PC-9 (cell line): Measurements from ENCODE around the gene C10orf105. TPM values are rescaled to one million over a fixed set of nuclear protein-coding genes. Genes with fewer than 3 reads are reported as not detected.

ENCODE experiments used
- BruUV-seq: library from RNA; stranded (reverse); fragments of 400-500 nt; replicated peaks from 2 replicates; lab custom pipeline; 2021; lab: Mats Ljungman, UMichigan
- CTCF ChIA-PET: fragments of 300-600 bp; sonication (Branson Sonifier 250); formaldehyde crosslinking; loops from one replicate; lab custom pipeline; 2022; ENCODE audit warnings: antibody characterized with exemption; lab: Charles Lee
- POLR2A ChIA-PET: fragments of 300-600 bp; sonication (Branson Sonifier 250); formaldehyde crosslinking; loops from one replicate; lab custom pipeline; 2022; ENCODE audit warnings: antibody characterized with exemption; ENCODE audit not compliant: unreplicated experiment; lab: Charles Lee
- DNase-seq, 2 experiments: peaks; one replicate each; pipeline versions ENCODE4 v3.0.0 to v3.0.0-alpha.2; 2015 to 2022; ENCODE audit warnings: mixed read lengths in 1 of 2
- H2AFZ ChIP-seq: fragments of 200-600 bp; sonication (generic); 2 replicates; pipeline ENCODE4 v1.8.1; 2017; ENCODE audit warnings: antibody characterized with exemption
- H3F3A ChIP-seq: fragments of 200-600 bp; sonication (generic); 2 replicates; pipeline ENCODE4 v1.8.1; 2017; ENCODE audit warnings: antibody characterized with exemption, mild to moderate bottlenecking, low read depth; ENCODE audit not compliant: insufficient read depth
- H3K27ac ChIP-seq: fragments of 200-600 bp; sonication (generic); 2 replicates; pipeline ENCODE4 v1.6.1; 2016; ENCODE audit warnings: mixed run types
- H3K27me3 ChIP-seq: fragments of 200-600 bp; sonication (generic); 2 replicates; pipeline ENCODE4 v1.6.1; 2016; ENCODE audit warnings: low read depth, mixed run types; ENCODE audit not compliant: insufficient read depth
- H3K36me3 ChIP-seq: fragments of 200-600 bp; sonication (generic); 2 replicates; pipeline ENCODE4 v1.6.1; 2016; ENCODE audit warnings: low read depth, mixed run types
- H3K4me1 ChIP-seq: fragments of 200-600 bp; sonication (generic); replicated peaks from 2 replicates; pipeline ENCODE4 v1.6.1; 2016; ENCODE audit warnings: mixed run types; ENCODE audit not compliant: insufficient read depth
- H3K4me2 ChIP-seq: fragments of 200-600 bp; sonication (generic); 2 replicates; pipeline ENCODE4 v1.6.1; 2017; ENCODE audit warnings: mixed run types
- H3K4me3 ChIP-seq: fragments of 200-600 bp; sonication (generic); 2 replicates; pipeline ENCODE4 v1.6.1; 2016; ENCODE audit warnings: mixed run types
- H3K79me2 ChIP-seq: fragments of 200-600 bp; sonication (generic); 2 replicates; pipeline ENCODE4 v1.6.1; 2017; ENCODE audit warnings: low read depth, mixed run types
- H3K9me2 ChIP-seq: fragments of 200-600 bp; sonication (generic); 2 replicates; pipeline ENCODE4 v1.8.1; 2017; ENCODE audit warnings: mild to moderate bottlenecking; ENCODE audit not compliant: insufficient read depth
- H3K9me3 ChIP-seq: fragments of 200-600 bp; sonication (generic); 2 replicates; pipeline ENCODE4 v1.8.1; 2016; ENCODE audit warnings: low read depth; ENCODE audit not compliant: insufficient read depth
- H4K20me1 ChIP-seq: fragments of 200-600 bp; sonication (generic); 2 replicates; pipeline ENCODE4 v1.8.1; 2017; ENCODE audit not compliant: insufficient read depth
- EZH2 ChIP-seq: fragments of 200-600 bp; sonication (generic); IDR thresholded peaks from 2 replicates; pipeline ENCODE4 v1.8.0; 2017; ENCODE audit warnings: antibody characterized with exemption, low read depth
- intact Hi-C: fragments of 100-400 bp; cut with micrococcal nuclease; formaldehyde crosslinking; loops from one replicate; pipeline ENCODE4 v1.10.0; 2022; ENCODE audit not compliant: unreplicated experiment
- total RNA-seq: library from RNA; stranded (reverse); gene quantifications from 2 replicates; pipeline ENCODE4 v1.2.3, GENCODE V29; 2021
- TF ChIP-seq, protein P1 (sequence below): fragments of 200-600 bp; sonication (generic); conservative IDR thresholded peaks from 2 replicates; pipeline ENCODE4 v1.6.1; 2017; ENCODE audit warnings: mixed run types, antibody characterized with exemption, mild to moderate bottlenecking, moderate library complexity

Gene C10orf105
- total RNA-seq, 1 experiment from 2014 or later: not detected

GRCh38 chr10:71766717-71767419 is 47.3 kb upstream of the C10orf105 start:
- Histone ChIP-seq H3K79me2 (peaks cover 46% of the 10 kb centered on the region), H3K27me3 (no peaks in the 10 kb centered on the region), H3K4me1 (peaks cover 91% of the 10 kb centered on the region), H2AFZ (no peak overlapping the region), H3K4me2 (peak overlapping the region; percentile 99), H3K4me3 (peak overlapping the region; percentile 28; the same call in 1 of the 2 replicates), H4K20me1 (no peaks in the 10 kb centered on the region), H3K27ac (peak overlapping the region; percentile 88), H3K9me2 (no peaks in the 10 kb centered on the region), H3F3A (peaks cover 59% of the 10 kb centered on the region), H3K36me3 (peaks cover 13% of the 10 kb centered on the region), H3K9me3 (no peaks in the 10 kb centered on the region)
- peak; percentile 95 to 99 for DNase-seq
- no peak for TF ChIP-seq EZH2
- TF ChIP-seq, protein P1, sequence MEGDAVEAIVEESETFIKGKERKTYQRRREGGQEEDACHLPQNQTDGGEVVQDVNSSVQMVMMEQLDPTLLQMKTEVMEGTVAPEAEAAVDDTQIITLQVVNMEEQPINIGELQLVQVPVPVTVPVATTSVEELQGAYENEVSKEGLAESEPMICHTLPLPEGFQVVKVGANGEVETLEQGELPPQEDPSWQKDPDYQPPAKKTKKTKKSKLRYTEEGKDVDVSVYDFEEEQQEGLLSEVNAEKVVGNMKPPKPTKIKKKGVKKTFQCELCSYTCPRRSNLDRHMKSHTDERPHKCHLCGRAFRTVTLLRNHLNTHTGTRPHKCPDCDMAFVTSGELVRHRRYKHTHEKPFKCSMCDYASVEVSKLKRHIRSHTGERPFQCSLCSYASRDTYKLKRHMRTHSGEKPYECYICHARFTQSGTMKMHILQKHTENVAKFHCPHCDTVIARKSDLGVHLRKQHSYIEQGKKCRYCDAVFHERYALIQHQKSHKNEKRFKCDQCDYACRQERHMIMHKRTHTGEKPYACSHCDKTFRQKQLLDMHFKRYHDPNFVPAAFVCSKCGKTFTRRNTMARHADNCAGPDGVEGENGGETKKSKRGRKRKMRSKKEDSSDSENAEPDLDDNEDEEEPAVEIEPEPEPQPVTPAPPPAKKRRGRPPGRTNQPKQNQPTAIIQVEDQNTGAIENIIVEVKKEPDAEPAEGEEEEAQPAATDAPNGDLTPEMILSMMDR: no peak
- no TSS peak for BruUV-seq
- intact Hi-C loops: loop anchor here (1.0 to 5.0 kb wide), 10 partner anchors 38 to 565 kb away; partner anchors contain the start of gene SLC29A3
- POLR2A ChIA-PET: interaction anchor here (0.6 to 1.1 kb wide), 11 partner anchors 24 to 1173 kb away, joined by 3 to 11 read pairs (median 5); partner anchors contain the start of gene DDIT4
- CTCF ChIA-PET: interaction anchor here (0.6 to 1.7 kb wide), 6 partner anchors 9 to 93 kb away, joined by 3 to 7 read pairs (median 3); no protein-coding TSS in a partner anchor

GRCh38 chr10:71765906-71766716 is 46.5 kb upstream of the C10orf105 start:
- no peaks in the 10 kb centered on the region for H4K20me1 ChIP-seq
- H3K4me3 ChIP-seq: no peak overlapping the region
- peak overlapping the region; percentile 61 for H3K4me2 ChIP-seq
- H3K9me2 ChIP-seq: no peaks in the 10 kb centered on the region
- intact Hi-C loops: loop anchor here (1.0 to 5.0 kb wide), 7 partner anchors 73 to 566 kb away; partner anchors contain the start of gene SLC29A3
- peak overlapping the region; percentile 88 for H3K27ac ChIP-seq
- H3K27me3 ChIP-seq: no peaks in the 10 kb centered on the region
- H3K36me3 ChIP-seq: peaks cover 13% of the 10 kb centered on the region
- no peak for TF ChIP-seq EZH2
- TF ChIP-seq, protein P1: no peak
- peaks cover 59% of the 10 kb centered on the region for H3F3A ChIP-seq
- ChIA-PET POLR2A (interaction anchor here (0.5 to 1.1 kb wide), 6 partner anchors 8 to 460 kb away, joined by 3 to 7 read pairs (median 3); no protein-coding TSS in a partner anchor), CTCF (interaction anchor here (0.6 to 1.7 kb wide), 6 partner anchors 8 to 202 kb away, joined by 3 to 7 read pairs (median 4); no protein-coding TSS in a partner anchor)
- no peaks in the 10 kb centered on the region for H3K9me3 ChIP-seq
- peaks cover 39% of the 10 kb centered on the region for H3K79me2 ChIP-seq
- no peak overlapping the region for H2AFZ ChIP-seq
- H3K4me1 ChIP-seq: peaks cover 88% of the 10 kb centered on the region
- DNase-seq: peak in 1 of 2 experiments; percentile 21
- TSS peak; percentile 35 for BruUV-seq
